K562 (cell line): ENCODE results near the gene DEDD2. TPM values are rescaled to one million over a fixed set of nuclear protein-coding genes. Genes with fewer than 3 reads are reported as not detected.

Source experiments
- BCL6 ChIP-seq: fragments of 250-450 bp; sonication (Bioruptor Pico); IDR thresholded peaks from 2 replicates; pipeline ENCODE4 v1.4.0; 2020
- CEBPG ChIP-seq, 3 experiments: fragments of 200-800 bp in 1 of 3; sonication (Bioruptor generic) in 1 of 3; sonication (generic) in 1 of 3; formaldehyde crosslinking in 1 of 3; IDR thresholded peaks in 2 of 3; conservative IDR thresholded peaks in 1 of 3; 2 replicates each; pipeline versions ENCODE4 v1.6.1 to v1.8.0; 2016 to 2022; ENCODE audit warnings: missing compliant biosample characterization in 2 of 3, missing genetic modification characterization in 2 of 3, mild to moderate bottlenecking in 1 of 3, missing genetic modification reagents in 1 of 3
- CTBP1 ChIP-seq: fragments of 450-650 bp; IDR thresholded peaks from 2 replicates; pipeline ENCODE4 v1.6.1; 2016; ENCODE audit warnings: borderline replicate concordance
- KLF13 ChIP-seq: fragments of 450-650 bp; IDR thresholded peaks from 2 replicates; pipeline ENCODE4 v1.6.1; 2016; ENCODE audit warnings: missing genetic modification characterization, low read depth, mild to moderate bottlenecking, missing compliant biosample characterization, moderate library complexity, borderline replicate concordance
- NCOA1 ChIP-seq: fragments of 450-650 bp; IDR thresholded peaks from 2 replicates; pipeline ENCODE4 v1.6.1; 2016; ENCODE audit warnings: low read depth
- SAFB ChIP-seq: fragments of 200-400 bp; formaldehyde crosslinking; IDR thresholded peaks from 2 replicates; pipeline ENCODE4 v1.6.1; 2017; ENCODE audit warnings: low read depth, low read length, borderline replicate concordance
- SLC30A9 ChIP-seq: fragments of 250-450 bp; sonication (Bioruptor Pico); IDR thresholded peaks from 2 replicates; pipeline ENCODE4 v1.8.0; 2022; ENCODE audit warnings: mild to moderate bottlenecking, moderate library complexity
- SRSF1 ChIP-seq: fragments of 200-400 bp; formaldehyde crosslinking; IDR thresholded peaks from 2 replicates; pipeline ENCODE4 v1.6.1; 2017; ENCODE audit warnings: mild to moderate bottlenecking, low read depth, low read length, moderate library complexity
- ZNF24 ChIP-seq: fragments of 450-650 bp; IDR thresholded peaks from 2 replicates; pipeline ENCODE4 v1.6.1; 2016
- ZNF76 ChIP-seq: fragments of 250-450 bp; sonication (Bioruptor Pico); IDR thresholded peaks from 2 replicates; pipeline ENCODE4 v1.4.0; 2020; ENCODE audit warnings: mild to moderate bottlenecking, moderate library complexity, borderline replicate concordance
- polyA plus RNA-seq, 8 experiments: library from polyadenylated mRNA; depleted of rRNA in 4 of 8; stranded (reverse) in 5 of 8; unstranded in 3 of 8; fragments of >200 nt; fragmentation: Nextera tagmentation in 2 of 8; fragmentation: Illumina TruSeq in 1 of 8; extraction: Ambion mirVana in 2 of 8; extraction: Trizol in 1 of 8; gene quantifications; 2 replicates each; pipeline versions ENCODE4 v1.2.1 to v1.2.3, GENCODE V29; 2011 to 2014; ENCODE audit warnings: inconsistent platforms in 1 of 8, missing spikeins in 1 of 8
- total RNA-seq, 7 experiments: library from RNA; depleted of rRNA in 6 of 7; stranded (reverse); fragments of >200 nt in 6 of 7; fragmentation: Illumina TruSeq in 2 of 7; extraction: Trizol in 2 of 7; gene quantifications; 2 replicates each; pipeline versions ENCODE4 v1.2.1 to v1.2.3, GENCODE V29; 2011 to 2021; ENCODE audit warnings: low replicate concordance in 1 of 7
- TF ChIP-seq, protein P1 (sequence below): sonication (generic); formaldehyde crosslinking; IDR thresholded peaks from 2 replicates; pipeline ENCODE4 v1.8.0; 2022; ENCODE audit warnings: mild to moderate bottlenecking, missing genetic modification reagents
- TF ChIP-seq, protein P2 (sequence below): fragments of 450-650 bp; IDR thresholded peaks from 2 replicates; pipeline ENCODE4 v1.6.1; 2016; ENCODE audit warnings: antibody characterized with exemption
- TF ChIP-seq, protein P3 (sequence below): IDR thresholded peaks from 2 replicates; pipeline ENCODE4 v1.6.1; 2012; ENCODE audit warnings: low read depth, low read length, improper control_type of control experiment, borderline replicate concordance
- TF ChIP-seq, protein P4 (sequence below): fragments of 450-650 bp; IDR thresholded peaks from 2 replicates; pipeline ENCODE4 v1.6.1; 2016; ENCODE audit warnings: borderline replicate concordance
- TF ChIP-seq, protein P5 (sequence below): fragments of 450-650 bp; formaldehyde crosslinking; IDR thresholded peaks from 2 replicates; pipeline ENCODE4 v1.4.0; 2020; ENCODE audit warnings: mild to moderate bottlenecking, moderate library complexity
- TF ChIP-seq, protein P6 (sequence below): fragments of 250-450 bp; sonication (Bioruptor Pico); IDR thresholded peaks from 2 replicates; pipeline ENCODE4 v1.4.0; 2020

DEDD2 gene
- total and polyA plus RNA-seq, 9 of the 15 experiments (the other 6 are each of a cell fraction or from before 2014, with no cell fraction given) = 4.3 to 43.0 (median 29.2) TPM

DNA sequence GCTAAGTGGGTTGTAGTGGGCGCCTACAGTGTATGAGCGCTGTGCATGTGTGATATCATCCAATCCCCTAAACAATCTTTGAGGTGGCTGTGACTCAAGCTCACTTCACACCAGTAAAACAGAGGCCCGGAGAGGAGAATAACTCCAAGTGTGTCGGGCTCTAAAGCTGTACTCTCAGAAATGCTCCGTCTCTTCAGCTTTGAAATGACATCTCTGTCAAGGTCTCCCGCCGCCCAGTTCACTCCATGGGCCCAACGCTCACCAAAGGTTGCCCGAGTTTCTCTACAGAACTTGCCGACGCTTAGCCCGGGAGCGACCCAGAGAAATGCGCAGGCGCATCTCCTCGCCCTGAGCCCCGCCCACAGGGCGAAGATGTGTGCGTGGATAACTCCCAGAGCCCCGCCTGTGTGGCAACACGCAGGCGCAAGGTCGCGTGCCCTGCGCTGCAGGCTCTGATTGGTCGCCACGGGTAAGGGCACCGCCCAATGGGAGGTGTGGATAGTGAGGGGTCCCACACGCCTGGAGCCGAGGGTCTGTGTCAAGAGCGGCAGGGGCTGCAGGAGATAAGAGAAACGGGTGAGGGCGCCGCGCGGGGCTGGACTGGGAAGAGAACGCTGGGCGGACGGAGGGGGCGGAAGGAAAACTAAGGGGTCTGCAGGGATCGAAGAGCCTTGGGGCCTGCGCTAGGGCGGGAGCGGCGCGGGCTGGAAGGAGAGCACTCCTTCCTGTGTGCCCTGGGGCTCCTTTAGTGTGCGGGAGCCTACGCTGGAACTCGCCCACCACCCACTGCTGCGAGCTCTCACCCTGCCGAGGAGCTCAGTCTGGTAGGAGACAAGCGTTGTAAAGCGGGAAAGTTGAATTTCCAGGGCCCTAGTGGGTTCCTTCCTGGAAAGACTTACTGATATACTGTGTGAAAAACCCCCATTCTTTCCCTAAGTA is 2.6 kb upstream of the DEDD2 start, which contains the start of gene ZNF526 (continued):
- TF ChIP-seq, protein P1, sequence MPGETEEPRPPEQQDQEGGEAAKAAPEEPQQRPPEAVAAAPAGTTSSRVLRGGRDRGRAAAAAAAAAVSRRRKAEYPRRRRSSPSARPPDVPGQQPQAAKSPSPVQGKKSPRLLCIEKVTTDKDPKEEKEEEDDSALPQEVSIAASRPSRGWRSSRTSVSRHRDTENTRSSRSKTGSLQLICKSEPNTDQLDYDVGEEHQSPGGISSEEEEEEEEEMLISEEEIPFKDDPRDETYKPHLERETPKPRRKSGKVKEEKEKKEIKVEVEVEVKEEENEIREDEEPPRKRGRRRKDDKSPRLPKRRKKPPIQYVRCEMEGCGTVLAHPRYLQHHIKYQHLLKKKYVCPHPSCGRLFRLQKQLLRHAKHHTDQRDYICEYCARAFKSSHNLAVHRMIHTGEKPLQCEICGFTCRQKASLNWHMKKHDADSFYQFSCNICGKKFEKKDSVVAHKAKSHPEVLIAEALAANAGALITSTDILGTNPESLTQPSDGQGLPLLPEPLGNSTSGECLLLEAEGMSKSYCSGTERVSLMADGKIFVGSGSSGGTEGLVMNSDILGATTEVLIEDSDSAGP = no peak
- TF ChIP-seq SLC30A9 (no peak), SRSF1 (no peak), ZNF76 (CRISPR knock-in tag) (no peak), SAFB (no peak), CEBPG (CRISPR knock-in tag; IDR thresholded peaks at IDR 0.05) (no peak), CEBPG (tag; conservative IDR thresholded peaks at IDR 0.05 in 1 of 2, IDR thresholded peaks at IDR 0.05 in 1 of 2) (no peak; a peak in 1 of 4 replicates), CTBP1 (peak; percentile 64; the same call in 1 of the 2 replicates), KLF13 (tag) (no peak), BCL6 (CRISPR knock-in tag) (no peak), NCOA1 (peak; percentile 35; the same call in 1 of the 2 replicates), ZNF24 (no peak)
- TF ChIP-seq, protein P2, sequence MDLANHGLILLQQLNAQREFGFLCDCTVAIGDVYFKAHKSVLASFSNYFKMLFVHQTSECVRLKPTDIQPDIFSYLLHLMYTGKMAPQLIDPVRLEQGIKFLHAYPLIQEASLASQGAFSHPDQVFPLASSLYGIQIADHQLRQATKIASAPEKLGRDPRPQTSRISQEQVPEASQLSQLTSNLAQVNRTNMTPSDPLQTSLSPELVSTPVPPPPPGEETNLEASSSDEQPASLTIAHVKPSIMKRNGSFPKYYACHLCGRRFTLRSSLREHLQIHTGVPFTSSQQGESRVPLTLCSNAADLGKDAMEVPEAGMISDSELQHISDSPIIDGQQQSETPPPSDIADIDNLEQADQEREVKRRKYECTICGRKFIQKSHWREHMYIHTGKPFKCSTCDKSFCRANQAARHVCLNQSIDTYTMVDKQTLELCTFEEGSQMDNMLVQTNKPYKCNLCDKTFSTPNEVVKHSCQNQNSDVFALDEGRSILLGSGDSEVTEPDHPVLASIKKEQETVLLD = peak; percentile 97
- TF ChIP-seq, protein P3, sequence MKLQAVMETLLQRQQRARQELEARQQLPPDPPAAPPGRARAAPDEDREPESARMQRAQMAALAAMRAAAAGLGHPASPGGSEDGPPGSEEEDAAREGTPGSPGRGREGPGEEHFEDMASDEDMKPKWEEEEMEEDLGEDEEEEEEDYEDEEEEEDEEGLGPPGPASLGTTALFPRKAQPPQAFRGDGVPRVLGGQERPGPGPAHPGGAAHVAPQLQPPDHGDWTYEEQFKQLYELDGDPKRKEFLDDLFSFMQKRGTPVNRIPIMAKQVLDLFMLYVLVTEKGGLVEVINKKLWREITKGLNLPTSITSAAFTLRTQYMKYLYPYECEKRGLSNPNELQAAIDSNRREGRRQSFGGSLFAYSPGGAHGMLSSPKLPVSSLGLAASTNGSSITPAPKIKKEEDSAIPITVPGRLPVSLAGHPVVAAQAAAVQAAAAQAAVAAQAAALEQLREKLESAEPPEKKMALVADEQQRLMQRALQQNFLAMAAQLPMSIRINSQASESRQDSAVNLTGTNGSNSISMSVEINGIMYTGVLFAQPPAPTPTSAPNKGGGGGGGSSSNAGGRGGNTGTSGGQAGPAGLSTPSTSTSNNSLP = no peak
- TF ChIP-seq, protein P4, sequence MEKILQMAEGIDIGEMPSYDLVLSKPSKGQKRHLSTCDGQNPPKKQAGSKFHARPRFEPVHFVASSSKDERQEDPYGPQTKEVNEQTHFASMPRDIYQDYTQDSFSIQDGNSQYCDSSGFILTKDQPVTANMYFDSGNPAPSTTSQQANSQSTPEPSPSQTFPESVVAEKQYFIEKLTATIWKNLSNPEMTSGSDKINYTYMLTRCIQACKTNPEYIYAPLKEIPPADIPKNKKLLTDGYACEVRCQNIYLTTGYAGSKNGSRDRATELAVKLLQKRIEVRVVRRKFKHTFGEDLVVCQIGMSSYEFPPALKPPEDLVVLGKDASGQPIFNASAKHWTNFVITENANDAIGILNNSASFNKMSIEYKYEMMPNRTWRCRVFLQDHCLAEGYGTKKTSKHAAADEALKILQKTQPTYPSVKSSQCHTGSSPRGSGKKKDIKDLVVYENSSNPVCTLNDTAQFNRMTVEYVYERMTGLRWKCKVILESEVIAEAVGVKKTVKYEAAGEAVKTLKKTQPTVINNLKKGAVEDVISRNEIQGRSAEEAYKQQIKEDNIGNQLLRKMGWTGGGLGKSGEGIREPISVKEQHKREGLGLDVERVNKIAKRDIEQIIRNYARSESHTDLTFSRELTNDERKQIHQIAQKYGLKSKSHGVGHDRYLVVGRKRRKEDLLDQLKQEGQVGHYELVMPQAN = peak; percentile 92
- TF ChIP-seq, protein P5, sequence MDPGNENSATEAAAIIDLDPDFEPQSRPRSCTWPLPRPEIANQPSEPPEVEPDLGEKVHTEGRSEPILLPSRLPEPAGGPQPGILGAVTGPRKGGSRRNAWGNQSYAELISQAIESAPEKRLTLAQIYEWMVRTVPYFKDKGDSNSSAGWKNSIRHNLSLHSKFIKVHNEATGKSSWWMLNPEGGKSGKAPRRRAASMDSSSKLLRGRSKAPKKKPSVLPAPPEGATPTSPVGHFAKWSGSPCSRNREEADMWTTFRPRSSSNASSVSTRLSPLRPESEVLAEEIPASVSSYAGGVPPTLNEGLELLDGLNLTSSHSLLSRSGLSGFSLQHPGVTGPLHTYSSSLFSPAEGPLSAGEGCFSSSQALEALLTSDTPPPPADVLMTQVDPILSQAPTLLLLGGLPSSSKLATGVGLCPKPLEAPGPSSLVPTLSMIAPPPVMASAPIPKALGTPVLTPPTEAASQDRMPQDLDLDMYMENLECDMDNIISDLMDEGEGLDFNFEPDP (CRISPR knock-in tag) = no peak
- TF ChIP-seq, protein P6, sequence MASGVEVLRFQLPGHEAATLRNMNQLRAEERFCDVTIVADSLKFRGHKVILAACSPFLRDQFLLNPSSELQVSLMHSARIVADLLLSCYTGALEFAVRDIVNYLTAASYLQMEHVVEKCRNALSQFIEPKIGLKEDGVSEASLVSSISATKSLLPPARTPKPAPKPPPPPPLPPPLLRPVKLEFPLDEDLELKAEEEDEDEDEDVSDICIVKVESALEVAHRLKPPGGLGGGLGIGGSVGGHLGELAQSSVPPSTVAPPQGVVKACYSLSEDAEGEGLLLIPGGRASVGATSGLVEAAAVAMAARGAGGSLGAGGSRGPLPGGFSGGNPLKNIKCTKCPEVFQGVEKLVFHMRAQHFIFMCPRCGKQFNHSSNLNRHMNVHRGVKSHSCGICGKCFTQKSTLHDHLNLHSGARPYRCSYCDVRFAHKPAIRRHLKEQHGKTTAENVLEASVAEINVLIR (CRISPR knock-in tag) = no peak
